AG04450 (cell line): Measurements from ENCODE around the gene UNC79. TPM values are rescaled to one million over a fixed set of nuclear protein-coding genes. Genes with fewer than 3 reads are reported as not detected.

Source experiments
- CTCF ChIA-PET: fragments of 300-600, 350-600 bp; formaldehyde crosslinking; extraction: SDS; loops from one replicate; lab custom pipeline; 2022; ENCODE audit warnings: antibody characterized with exemption, inconsistent platforms; lab: Charles Lee
- POLR2A ChIA-PET: fragments of 350-600 bp; formaldehyde crosslinking; extraction: SDS; loops from one replicate; lab custom pipeline; 2021; ENCODE audit warnings: antibody characterized with exemption, inconsistent platforms; lab: Yijun Ruan, JAX
- DNase-seq: peaks from one replicate; pipeline ENCODE4 v3.0.0-alpha.2; 2011; ENCODE audit warnings: low read depth, low spot score
- H3K27ac ChIP-seq: one replicate; pipeline ENCODE4 v1.5.1; 2012; ENCODE audit warnings: low read depth, low read length, control low read depth
- H3K27me3 ChIP-seq: one replicate; pipeline ENCODE4 v1.6.0; 2012; ENCODE audit warnings: low read length; ENCODE audit not compliant: control insufficient read depth, insufficient read depth
- H3K4me3 ChIP-seq: 2 replicates; pipeline ENCODE4 v1.5.1; 2011; ENCODE audit warnings: mild to moderate bottlenecking, low read depth, low read length, control low read depth
- H3K9me3 ChIP-seq: 2 replicates; pipeline ENCODE4 v1.5.1; 2012; ENCODE audit warnings: low read length; ENCODE audit not compliant: control insufficient read depth, insufficient read depth
- polyA plus RNA-seq: library from polyadenylated mRNA; depleted of rRNA; stranded (reverse); fragments of >200 nt; gene quantifications from 2 replicates; pipeline ENCODE4 v1.2.3, GENCODE V29; 2011
- TF ChIP-seq, protein P1 (sequence below): IDR thresholded peaks from 2 replicates; pipeline ENCODE4 v1.5.1; 2011; ENCODE audit warnings: low read depth, low read length, control low read depth, inconsistent platforms

Gene UNC79
- polyA plus RNA-seq, 1 experiment = 0.02 TPM

GRCh38 chr14:93675651-93676050 is 244.9 kb downstream of the UNC79 start:
- TF ChIP-seq, protein P1, sequence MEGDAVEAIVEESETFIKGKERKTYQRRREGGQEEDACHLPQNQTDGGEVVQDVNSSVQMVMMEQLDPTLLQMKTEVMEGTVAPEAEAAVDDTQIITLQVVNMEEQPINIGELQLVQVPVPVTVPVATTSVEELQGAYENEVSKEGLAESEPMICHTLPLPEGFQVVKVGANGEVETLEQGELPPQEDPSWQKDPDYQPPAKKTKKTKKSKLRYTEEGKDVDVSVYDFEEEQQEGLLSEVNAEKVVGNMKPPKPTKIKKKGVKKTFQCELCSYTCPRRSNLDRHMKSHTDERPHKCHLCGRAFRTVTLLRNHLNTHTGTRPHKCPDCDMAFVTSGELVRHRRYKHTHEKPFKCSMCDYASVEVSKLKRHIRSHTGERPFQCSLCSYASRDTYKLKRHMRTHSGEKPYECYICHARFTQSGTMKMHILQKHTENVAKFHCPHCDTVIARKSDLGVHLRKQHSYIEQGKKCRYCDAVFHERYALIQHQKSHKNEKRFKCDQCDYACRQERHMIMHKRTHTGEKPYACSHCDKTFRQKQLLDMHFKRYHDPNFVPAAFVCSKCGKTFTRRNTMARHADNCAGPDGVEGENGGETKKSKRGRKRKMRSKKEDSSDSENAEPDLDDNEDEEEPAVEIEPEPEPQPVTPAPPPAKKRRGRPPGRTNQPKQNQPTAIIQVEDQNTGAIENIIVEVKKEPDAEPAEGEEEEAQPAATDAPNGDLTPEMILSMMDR = no peak
- no peaks in the 10 kb centered on the region for H3K27me3 ChIP-seq
- H3K27ac ChIP-seq = no peak overlapping the region
- H3K9me3 ChIP-seq = no peaks in the 10 kb centered on the region
- ChIA-PET POLR2A (no interaction called here), CTCF (no interaction called here)
- DNase-seq = no peak
- H3K4me3 ChIP-seq = no peak overlapping the region

DNA sequence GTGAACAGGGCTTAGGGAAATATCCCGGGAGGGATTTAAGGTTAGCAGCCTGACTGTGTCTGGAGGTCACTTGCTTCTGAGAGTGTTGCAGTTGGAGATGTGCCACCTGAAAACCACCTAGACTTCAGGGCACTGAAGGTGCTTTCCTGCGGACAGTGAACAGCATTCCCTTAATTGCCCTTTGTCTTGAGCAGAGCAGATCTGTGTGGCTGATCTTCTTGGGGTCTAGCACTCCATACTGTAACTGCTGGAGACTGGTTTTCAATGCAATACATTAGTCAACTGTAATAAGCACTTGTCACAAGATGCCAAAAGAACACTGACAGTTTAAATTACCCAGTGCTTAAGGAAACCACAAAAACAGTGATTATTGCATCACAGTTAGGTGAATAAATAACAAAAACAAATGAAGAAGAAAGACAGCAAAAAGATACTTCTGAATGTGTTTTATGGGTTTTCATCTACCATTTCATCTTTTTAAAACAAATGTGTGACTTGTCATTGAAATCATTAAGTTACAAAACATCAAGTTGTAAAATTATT is 245.7 kb downstream of the UNC79 start:
- H3K9me3 ChIP-seq = no peaks in the 10 kb centered on the region
- no peaks in the 10 kb centered on the region for H3K27me3 ChIP-seq
- CTCF ChIA-PET = no interaction called here
- TF ChIP-seq, protein P1 = no peak
- no peak overlapping the region for H3K4me3 ChIP-seq
- POLR2A ChIA-PET = no interaction called here
- DNase-seq = no peak
- no peak overlapping the region for H3K27ac ChIP-seq

DNA sequence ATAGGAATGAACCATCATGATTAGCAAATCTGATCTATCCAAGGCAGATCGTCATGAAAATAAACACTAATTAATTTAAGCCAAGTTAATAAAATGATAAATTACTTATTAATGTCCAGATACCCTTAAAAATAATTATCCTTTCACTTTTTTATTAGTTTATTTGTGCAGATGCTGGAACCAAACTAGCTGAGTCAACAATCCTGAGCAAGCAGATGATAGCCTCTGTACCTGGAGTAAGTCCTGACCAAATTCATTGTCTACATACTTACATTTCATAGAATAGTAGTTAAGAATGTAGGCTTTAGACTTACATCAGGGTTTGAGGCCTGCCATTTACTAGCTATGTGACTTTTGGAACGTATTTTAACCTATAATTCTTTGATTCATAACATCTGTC is 251.7 kb downstream of the UNC79 start:
- TF ChIP-seq, protein P1 = no peak
- no peaks in the 10 kb centered on the region for H3K9me3 ChIP-seq
- ChIA-PET POLR2A (no interaction called here), CTCF (no interaction called here)
- H3K27ac ChIP-seq = no peak overlapping the region
- H3K4me3 ChIP-seq = no peak overlapping the region
- no peaks in the 10 kb centered on the region for H3K27me3 ChIP-seq
- no peak for DNase-seq

DNA sequence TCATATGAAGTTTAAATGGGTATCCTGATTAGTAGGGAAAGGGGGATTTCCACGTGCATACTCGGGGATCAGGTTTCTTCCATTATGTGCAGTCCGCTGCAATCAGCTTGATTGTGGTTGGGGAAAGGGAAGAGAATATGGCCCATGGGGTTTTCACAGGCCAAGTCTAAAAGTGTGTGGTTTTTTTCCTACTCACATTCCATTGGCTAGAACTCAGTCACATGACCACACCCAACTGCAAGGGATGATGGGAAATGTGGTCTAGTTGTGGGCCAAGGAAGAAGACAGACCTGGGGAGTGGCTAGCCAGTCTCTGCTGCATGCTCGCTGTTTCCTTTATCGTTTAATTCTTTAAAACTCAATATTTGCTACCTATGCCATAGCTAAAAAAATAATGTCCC is 252.5 kb downstream of the UNC79 start:
- Histone ChIP-seq H3K27me3 (peaks cover 2% of the 10 kb centered on the region), H3K9me3 (no peaks in the 10 kb centered on the region), H3K4me3 (no peak overlapping the region), H3K27ac (no peak overlapping the region)
- CTCF ChIA-PET = no interaction called here
- TF ChIP-seq, protein P1 = no peak
- no peak for DNase-seq
- POLR2A ChIA-PET = no interaction called here

DNA sequence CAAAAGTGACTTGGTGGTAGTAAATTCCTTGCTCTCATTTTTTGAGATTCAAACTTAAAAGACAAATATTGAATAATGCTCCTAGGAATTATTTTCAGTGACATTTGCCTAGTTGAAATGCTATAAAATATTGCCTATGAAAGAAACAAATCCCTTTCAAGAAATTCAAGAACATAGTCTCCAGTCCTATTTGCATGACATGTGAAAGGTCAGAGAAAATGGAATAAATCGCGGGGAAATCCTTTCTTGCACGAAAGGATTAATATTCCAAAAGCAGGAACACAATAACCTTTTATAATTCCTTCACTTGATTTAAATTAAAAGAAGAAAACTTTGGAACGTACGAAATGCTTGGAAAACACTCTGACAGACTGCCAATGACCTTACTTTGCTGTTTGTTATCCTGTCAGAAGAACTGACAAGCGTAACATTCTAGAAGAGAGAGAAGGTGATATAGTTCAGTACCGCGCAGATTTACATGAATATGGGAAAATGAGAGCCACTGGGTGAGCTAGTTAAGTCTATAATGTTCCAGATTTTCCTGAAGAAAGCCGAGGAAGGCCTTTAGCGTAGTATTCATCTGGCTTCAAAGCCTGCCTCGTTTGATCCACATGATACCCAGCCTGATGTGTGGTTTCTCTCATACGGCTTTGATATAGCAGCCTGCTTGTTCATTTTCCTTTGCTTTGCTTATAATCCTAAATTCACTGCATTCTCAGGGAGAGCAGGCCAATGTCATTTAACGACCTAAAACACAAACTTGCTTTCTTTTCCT is 254.6 kb downstream of the UNC79 start:
- H3K27me3 ChIP-seq = peaks cover 2% of the 10 kb centered on the region
- POLR2A ChIA-PET = no interaction called here
- H3K27ac ChIP-seq = no peak overlapping the region
- H3K9me3 ChIP-seq = no peaks in the 10 kb centered on the region
- DNase-seq = no peak
- TF ChIP-seq, protein P1 = no peak
- no peak overlapping the region for H3K4me3 ChIP-seq
- CTCF ChIA-PET = interaction anchor here (1.0 kb wide), 1 partner anchor 30 kb away, joined by 3 read pairs; no protein-coding TSS in a partner anchor
